Sciatic nerve (tissue), 2 donors: ENCODE measurements around the gene SKAP1. TPM values are rescaled to one million over a fixed set of nuclear protein-coding genes. Genes with fewer than 3 reads are reported as not detected.

Experiments used
- ATAC-seq: fragments of 200-7000 bp; cut with Tn5 transposase; one replicate; pipeline ENCODE4 v1.9.1; 2020; ENCODE audit warnings: mild to moderate bottlenecking, moderate library complexity
- DNase-seq: peaks from one replicate; pipeline ENCODE4 v3.0.0-alpha.2; 2020; ENCODE audit warnings: low spot score
- intact Hi-C: fragments of 100-400 bp; cut with DNase I; formaldehyde crosslinking; loops from one replicate; pipeline ENCODE4 v1.14.2; 2022
- total RNA-seq: library from RNA; stranded (reverse); fragmentation: NEBNext Ultra II Directional; extraction: Animal tissue kit (Norgen Biotek cat#: 25700); gene quantifications from one replicate; pipeline ENCODE4 v1.2.1, GENCODE V29; 2021
- donor health status: DM: no; HTN: no; CAD: no.
- donor health status: DM: no; HTN: no; CAD: no.

The SKAP1 gene
- total RNA-seq, 1 donor from 2014 or later = 7.4 TPM

DNA sequence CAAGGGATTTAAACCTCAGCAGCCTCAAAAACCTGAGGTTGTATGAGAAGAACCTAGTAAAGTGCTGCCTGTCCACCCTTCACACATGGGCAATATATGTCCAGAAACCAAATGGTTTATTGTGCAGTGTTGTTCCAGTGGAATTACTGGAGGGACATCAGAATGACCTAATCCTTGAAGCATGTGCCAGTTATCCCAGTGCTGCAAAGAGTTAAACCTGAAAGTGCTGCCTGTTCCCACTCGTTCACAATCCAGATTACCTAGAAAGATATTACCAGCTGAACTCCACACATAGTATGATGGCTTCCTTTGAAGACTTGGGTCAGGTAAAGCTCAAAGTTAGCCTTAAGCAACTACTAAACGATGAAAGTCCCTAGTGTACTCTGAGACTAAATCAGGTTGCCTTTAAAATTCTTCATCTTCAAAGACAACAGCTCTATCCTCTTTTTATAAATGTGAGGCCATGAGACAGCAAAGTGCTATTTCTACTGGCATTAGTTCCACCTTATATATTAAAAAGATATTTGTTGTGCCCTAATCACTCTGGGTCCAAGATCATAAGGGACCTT, 189.4 kb downstream of the SKAP1 start:
- ATAC-seq (no peak), DNase-seq (no peak)
- intact Hi-C loops = no loop called here

DNA sequence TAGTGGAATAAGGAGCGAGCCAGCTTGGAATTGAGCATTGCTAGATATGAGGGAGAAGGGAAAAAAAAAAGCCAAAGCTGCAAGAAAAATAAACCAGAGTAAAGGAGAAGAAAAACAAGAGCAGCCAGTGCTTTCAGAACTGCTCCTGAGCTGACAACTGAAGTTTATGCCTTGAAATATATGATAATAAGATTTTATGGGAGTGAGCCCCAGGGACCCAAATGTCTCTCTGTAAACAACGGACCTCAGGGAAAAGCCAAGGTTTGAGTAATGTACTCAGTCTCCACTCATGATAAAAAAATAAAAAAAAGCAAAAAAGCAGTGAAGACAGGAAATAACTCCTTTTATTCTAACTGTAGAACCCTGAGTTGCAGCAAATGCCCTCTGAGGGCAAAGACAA, 189.9 kb downstream of the SKAP1 start:
- DNase-seq (no peak), ATAC-seq (no peak)
- intact Hi-C loops = no loop called here

DNA sequence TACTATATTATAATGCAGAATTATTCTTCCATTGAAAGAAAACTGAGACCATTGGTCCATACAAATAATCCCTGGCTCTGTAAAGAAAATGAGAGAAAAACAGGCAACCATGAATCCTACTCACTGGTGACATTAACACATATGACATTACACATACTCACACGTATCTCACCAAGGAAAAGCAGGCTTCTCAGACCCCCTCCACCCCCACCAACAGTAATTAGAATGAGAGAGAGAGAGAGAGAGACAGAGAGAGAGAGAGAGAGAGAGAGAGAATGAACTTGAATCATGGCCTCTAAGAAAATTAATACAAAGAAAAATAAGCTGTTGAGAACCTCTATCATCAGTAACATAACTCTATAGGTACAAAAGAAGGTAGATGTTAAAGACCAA, 190.4 kb downstream of the SKAP1 start:
- intact Hi-C loops = no loop called here
- ATAC-seq (no peak), DNase-seq (no peak)

DNA sequence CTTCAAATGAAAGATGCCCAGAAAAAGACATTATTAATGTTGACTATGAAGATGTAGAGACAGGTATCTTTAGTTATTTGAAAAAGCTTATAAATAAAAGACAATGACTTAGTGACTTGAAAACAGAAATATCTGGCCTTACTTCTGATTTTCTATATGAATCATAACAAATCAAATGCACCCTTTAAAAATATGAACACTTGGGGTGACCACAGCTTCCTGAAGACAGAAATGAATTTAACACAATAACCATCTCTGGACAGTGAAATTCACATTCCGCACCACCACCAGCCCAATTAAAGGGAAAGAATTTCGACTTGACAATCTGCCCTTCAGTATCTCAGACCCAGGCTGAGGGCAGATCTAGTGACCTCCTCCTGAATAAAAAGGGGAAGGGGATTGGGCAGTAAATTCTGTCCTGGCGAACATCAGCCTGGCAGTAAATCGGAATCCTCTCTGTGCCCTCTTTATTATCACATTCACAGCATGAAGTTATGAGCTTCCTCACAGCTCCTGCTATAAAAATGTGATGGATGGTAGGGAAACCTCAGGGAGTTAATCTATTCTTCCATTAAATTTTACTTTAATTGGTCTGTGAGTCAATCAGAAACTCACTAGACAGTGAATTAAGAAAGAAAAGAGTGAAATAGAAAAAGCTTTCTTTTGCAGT, 190.9 kb downstream of the SKAP1 start:
- DNase-seq = no peak
- no peak for ATAC-seq
- intact Hi-C loops = no loop called here

DNA sequence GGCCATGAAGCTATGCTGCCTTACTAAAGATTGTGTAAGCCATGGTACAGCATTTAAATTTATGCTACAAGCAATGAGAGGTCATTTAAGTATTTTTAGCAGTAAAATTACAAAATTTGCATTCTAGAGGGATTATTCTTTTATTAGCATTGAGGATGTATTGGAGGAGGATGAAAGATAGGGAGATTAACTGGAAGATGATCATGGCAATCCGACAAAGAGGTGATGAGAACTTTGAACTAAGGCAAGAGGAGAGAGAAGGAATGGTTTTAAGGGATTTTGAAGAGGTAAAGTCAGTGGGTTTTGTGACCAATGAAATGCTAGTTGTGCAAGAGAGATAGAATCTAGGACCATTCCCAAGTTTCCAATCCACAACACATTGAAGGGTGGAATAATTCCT, 192.6 kb downstream of the SKAP1 start:
- ATAC-seq (no peak), DNase-seq (no peak)
- intact Hi-C loops = no loop called here

DNA sequence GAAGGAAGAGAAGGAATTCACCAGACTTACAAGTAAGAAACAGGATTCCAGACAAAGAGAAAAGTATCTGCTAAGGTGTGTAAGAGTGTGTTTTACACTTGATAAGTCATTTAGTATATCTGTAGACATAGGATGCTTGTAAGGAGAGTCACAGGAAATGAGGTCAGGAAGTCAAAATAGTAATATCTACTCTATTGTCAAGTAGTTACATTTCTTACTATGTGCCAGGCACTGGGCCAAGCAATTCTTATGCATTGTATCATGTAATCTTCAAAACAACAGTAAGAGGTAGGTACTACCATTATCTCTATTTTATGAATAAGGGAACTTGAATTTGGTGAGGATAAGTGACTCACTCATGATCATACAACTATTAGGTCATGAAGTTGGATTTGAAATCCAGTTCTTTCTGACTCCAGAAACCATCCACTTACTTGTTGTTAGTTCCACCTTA, 193.3 kb downstream of the SKAP1 start:
- intact Hi-C loops = no loop called here
- no peak for DNase-seq
- ATAC-seq = no peak

DNA sequence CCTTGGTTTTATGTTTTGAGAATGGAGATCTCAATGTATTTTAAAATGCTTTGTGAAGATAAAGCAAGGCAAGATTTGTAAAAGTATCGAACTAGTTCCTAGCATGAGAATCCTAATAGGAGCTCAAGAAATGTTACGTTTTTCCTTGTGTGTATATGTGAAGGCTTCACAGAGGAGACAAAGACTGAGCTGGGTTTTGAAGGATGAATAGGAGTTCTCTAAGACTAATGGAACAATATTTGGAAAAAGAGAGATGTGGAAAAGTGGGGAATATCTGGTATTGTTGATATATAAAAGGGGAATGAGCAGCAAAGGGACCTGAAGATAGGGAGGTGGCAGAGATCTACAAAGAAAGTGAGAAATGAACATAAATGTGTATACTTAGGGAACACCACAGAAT, 195.1 kb downstream of the SKAP1 start:
- no peak for DNase-seq
- intact Hi-C loops = no loop called here

DNA sequence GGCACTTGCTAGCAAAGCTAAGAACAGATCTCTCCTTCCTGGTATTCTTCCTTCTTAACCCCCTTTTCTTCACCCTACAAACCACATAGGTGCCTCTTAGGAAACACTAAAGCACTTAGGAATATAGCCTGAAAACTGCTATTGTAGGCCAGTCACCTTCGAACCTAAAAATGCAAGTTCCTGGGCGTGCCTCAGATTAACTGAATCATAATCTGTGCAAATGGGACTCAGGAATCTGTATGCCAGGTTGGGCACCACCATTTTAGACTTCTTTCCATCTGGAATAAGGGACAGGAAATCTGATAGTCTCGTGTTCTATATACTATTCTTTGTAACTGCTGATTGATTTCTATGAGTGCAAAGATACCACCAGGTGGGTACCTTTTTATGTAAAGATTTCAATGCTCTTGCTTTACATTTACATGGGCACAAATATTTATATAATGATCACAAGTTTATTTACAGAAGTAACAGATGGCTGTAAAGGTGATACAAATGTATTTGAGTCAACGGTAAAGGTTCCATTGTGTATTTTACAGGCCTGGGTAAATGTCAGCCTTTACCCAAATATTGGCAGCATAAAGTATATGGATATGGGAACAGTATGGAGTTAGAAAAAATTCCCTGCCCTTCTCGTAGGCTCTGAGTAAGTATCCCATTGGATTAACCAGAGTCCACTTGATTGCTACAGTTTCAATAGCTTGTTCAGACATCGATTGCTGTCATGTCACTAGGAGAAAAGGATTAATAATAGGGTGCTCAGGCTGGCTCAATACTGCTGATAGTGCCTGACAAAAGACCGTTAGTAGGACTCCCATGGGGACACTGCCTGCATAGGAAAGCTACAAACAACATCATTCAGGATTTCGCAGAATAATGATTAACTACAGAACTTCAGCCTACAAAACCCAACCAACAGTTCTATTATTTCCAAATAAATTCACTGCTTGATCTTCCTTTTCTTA, 197.7 kb downstream of the SKAP1 start:
- no peak for DNase-seq
- intact Hi-C loops = no loop called here
- ATAC-seq = no peak

More for the DNA sequence above, 195.1 kb downstream of the SKAP1 start:
- ATAC-seq = no peak

DNA sequence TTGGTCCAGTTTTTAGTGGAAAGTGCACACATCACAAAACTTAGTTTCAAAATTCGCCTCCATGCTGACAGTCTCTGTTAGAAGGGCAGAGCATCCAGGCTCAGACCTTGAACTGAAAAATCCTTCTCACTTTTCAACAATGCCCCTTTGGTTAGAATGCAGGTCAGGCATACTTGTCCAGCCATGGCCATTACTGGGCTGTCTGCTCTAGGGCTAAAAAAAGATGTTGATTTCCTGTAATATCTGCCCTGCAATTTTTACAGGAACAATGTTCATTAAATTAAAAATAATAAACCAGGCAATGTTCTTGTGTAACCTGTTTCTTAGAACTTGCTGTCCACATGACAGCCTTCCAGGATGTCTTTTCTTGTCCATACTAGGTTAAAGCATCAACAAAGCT, 200.1 kb downstream of the SKAP1 start:
- ATAC-seq = no peak
- DNase-seq = no peak
- intact Hi-C loops = no loop called here

DNA sequence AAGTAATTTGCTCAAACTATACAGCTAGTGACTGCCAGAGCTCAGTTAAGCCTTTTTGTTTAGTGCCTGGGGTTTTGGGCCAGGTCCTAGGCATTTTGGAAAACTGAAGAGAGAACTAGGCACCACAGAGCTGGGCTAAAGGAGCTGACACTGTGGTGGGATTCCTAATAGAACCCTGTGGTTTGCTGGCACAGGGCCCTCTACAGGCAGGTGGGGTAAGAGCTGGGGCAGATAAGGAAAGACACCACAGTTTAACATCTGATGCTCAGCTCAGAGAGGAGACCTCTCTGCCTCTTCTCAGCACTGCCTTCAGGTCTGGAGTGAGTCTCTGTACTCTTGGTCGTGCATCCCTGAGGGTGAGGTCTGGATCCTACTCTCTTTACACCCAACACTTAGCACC, 201.3 kb downstream of the SKAP1 start:
- intact Hi-C loops = no loop called here
- ATAC-seq (no peak), DNase-seq (no peak)

DNA sequence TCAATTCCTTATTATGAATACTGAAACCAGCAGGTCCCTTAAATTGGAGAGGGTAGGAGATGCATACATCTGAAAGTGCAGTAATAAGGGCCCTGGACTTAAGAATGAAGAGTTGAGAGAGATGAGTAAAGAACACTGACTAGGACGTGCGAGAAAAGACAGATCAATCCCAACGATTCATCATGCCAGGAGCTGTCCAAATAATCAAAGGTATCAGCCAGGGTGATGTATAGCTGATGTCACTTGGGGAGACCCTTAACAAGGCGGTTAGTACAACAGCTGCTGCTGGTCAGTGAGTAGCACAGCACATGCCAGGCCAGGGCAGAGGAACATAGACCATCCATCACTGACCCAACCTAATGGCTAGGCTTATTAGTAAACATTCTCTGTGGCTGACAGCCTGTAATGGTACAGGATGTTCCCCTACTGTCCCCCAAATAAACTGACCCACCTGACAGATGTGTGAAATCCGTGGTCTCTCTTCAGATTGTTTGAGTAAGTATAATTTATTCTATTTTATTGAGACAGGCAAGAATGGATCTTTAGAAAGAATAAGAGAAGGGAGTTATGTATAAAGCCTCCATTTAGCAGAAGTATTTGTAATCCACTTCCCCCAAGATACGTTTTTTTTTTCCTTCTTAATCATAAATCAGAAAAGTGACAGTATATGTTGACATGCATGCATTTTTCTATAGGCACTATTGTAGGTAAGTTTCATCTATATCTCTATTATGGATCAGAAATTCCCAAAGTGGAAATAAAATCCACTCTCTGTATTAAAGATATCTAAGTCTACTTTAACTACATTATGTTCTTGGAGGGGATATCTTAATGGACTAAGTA, 204.1 kb downstream of the SKAP1 start:
- DNase-seq (no peak), ATAC-seq (no peak)
- intact Hi-C loops = no loop called here

DNA sequence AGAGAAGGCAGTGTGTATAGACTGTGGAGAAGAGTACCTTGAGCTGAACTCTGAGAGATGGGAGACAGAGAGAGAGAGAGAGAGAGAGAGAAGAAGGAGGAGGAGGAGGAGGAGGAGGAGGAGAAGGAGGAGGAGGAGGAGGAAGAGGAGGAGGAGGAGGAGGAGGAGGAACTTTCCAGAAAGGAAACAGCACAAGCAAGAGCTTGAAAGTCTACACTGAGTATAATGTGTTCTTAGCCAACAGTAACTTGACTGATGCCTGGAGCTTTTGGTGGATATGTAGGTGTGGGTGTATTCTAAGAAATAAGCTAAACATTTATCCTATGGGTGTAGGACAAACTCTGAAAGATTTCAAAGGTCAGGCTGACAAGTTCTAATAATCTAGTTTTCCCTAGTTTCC, 206.1 kb downstream of the SKAP1 start:
- ATAC-seq (no peak), DNase-seq (no peak)
- intact Hi-C loops = no loop called here

DNA sequence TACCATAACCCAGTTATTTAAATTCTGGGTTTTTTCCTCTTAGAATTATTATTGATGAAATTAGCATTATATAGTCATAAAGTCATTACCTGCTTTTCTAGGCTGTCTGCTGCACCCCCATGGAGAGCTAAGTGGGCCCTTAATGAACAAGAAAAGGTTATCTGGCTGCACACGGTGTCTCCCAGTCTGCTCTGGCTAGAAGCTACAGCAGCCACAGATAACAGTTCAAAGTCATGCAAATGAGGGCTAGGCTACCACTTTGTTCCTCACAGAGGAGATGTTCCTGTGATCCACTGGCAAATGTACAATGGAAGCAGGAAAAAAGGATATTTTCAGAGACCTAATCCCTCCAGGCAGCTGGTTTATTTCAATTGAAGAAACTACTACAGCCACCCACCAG, 210.4 kb downstream of the SKAP1 start:
- no peak for DNase-seq
- no peak for ATAC-seq
- intact Hi-C loops = no loop called here

DNA sequence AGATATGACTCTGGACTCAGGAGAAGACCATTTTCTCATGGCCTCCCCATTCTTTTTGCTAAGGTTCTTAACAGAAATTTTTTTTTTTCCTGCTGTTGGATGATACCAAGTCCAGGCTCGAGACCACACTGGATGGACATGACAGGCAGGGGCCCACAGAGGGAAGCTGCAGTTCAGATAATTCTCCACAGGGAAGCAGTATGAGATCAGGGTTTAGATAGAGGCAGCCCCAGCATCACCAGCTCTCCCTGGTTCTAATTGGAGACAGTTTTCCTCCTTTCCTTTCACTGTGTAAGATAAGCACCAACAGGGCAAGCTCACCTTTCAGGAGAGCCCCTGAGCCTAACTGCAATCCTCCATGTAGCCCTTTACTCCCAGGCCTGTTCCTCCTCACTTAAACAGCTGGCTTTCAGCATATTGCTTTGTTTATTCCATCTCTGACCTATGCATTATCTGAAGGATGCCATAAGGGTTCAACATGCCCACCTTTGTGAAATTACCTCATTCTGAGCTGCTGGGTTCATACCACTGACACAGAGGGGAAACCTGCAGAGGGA, 214.4 kb downstream of the SKAP1 start:
- intact Hi-C loops = no loop called here
- no peak for DNase-seq
- no peak for ATAC-seq

DNA sequence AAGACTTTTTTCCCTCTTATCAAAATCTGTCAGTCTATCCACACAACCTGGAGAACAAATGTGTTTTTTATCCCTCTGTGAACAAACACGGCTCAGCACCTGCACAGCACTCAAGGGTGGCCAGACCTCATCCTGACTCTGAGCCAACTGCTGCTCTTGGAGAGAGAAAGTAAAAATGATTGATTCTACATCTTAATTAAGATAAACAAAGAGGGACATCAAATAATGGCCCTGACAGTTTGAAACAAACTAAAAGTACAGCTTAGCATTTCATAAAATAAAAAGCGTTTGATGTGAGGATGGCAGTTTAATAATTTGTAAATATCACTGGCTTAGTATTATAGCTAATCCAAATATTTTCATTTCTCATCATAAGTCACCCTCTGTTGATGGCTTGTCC, 216.2 kb downstream of the SKAP1 start:
- intact Hi-C loops = no loop called here
- DNase-seq (no peak), ATAC-seq (no peak)

DNA sequence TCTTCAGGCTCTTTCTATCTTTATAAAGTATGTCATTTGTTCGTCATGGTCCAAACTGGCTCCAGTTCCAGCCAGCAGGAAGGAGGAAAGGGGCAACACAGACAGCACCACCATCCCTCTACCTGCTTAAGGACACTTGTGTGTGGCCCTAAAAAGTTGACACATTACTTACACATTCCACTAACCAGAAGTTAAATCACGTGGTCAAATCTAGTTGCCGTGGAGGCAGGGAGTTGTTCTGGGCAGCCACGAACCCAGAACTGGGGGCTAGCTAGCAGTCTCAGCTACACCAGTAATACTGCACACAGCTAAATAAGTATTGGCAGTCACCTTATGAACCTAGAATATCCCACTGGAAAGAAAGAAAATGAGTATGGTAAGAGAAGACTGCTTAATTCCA, 218.2 kb downstream of the SKAP1 start:
- DNase-seq = no peak
- intact Hi-C loops = no loop called here
- no peak for ATAC-seq

DNA sequence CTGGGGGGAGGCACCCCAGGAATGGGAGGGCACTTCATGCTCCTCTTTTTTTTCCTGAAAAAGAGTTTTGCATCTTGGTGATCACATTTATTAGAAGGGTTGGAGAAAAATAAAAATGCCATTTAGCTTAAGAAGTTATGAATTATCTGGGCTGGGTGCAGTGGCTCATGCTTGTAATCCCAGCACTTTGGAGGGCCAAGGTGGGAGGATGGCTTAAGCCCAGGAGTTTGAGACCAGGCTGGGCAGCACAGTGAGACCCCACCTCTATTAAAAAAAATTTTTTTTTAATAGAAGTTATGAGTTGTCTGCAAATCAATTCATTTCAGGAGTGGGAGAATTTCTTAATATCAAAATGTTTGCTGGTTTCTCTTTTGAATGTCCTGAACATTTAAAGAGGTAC, 219.0 kb downstream of the SKAP1 start:
- DNase-seq (no peak), ATAC-seq (no peak)
- intact Hi-C loops = no loop called here

DNA sequence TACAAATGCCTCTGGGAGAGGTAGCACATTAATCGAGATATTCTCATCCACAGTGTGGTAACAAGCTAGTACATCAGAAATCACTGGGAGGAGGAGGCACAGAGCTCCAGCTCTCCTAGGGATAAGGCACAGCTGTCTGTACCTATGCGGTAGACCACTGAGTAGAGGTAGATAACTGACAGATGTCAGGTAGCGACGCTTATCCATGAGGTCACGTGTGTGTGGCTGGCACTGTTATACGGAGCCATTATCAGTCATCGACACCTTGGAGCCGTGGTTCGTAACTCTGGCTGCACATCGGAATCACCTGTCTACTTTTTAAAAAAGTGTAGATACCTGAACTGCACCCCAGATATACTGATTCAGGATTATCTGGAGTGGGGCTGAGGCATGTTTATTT, 220.0 kb downstream of the SKAP1 start:
- DNase-seq = no peak
- intact Hi-C loops = no loop called here
- no peak for ATAC-seq
